Subcutaneous abdominal adipose tissue (tissue), 5 donors: ENCODE measurements around the gene ANKS1A.

Experiments
- H3K27ac ChIP-seq: one replicate; pipeline ENCODE4 v1.7.0; 2013; ENCODE audit warnings: low read depth, mild to moderate bottlenecking, inconsistent platforms, low read length, moderate library complexity
- H3K27me3 ChIP-seq, 5 donors: one replicate each; pipeline ENCODE4 v1.7.0; 2013; ENCODE audit warnings: low read length in 5 of 5, inconsistent platforms in 1 of 5; ENCODE audit not compliant: control insufficient read depth in 5 of 5, insufficient read depth in 4 of 5
- H3K36me3 ChIP-seq, 5 donors: one replicate each; pipeline ENCODE4 v1.7.0; 2013; ENCODE audit warnings: low read length in 5 of 5; ENCODE audit not compliant: control insufficient read depth in 5 of 5, insufficient read depth in 5 of 5
- H3K4me1 ChIP-seq, 5 donors: one replicate each; pipeline ENCODE4 v1.7.0; 2013; ENCODE audit warnings: low read length in 5 of 5, mild to moderate bottlenecking in 3 of 5, moderate library complexity in 1 of 5; ENCODE audit not compliant: control insufficient read depth in 5 of 5, insufficient read depth in 5 of 5
- H3K4me3 ChIP-seq, 5 donors: one replicate each; pipeline ENCODE4 v1.7.0; 2013; ENCODE audit warnings: low read length in 5 of 5, low read depth in 1 of 5
- H3K9ac ChIP-seq, 5 donors: one replicate each; pipeline ENCODE4 v1.7.0; 2013; ENCODE audit warnings: low read length in 5 of 5, mild to moderate bottlenecking in 4 of 5, moderate library complexity in 3 of 5
- H3K9me3 ChIP-seq, 5 donors: one replicate each; pipeline ENCODE4 v1.7.0; 2013; ENCODE audit warnings: low read length in 5 of 5; ENCODE audit not compliant: control insufficient read depth in 5 of 5
- donor health status: healthy.
- donor health status: healthy.
- donor health status: healthy.
- donor health status: healthy.
- donor health status: healthy.

ANKS1A gene

DNA sequence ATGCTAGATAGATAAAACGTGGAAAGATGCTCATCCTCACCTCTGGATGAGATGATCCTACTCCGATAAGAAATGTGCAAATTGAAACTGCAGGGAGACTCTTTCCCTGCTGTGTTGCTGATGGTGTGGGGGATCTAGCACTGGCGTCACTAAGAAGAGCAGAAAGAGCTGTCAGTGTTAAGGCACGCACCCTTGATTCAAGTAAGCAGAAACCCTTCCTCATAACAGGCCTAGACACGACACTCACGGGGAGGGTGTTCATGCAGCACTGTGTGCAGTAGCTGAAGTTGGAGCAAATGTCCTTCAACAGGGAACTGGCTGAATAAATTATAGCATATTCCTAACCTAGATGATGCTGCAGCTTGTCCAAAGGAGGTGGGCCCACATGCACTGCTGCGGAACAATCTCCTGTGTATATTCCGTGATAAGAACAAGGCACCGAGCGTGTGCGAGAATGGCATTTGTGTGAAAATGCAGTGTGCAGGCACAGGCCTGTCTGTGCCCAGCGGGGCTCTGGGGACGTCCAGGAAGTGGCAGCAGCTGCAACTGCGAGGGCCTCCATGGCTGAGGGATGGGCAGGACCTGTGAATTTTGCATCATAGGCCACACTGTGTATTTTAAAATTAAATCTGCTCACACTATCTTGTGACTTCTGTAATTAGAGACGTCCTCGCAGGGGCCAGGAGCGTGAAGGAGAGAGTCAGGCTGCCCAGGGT is 188.1 kb downstream of the ANKS1A start:
- H3K9me3 ChIP-seq, result no peaks in the 10 kb centered on the region
- H3K36me3 ChIP-seq, result peaks cover 0 to 86% (median 75%) of the 10 kb centered on the region in 5 donors
- H3K27ac ChIP-seq, result no peak overlapping the region
- H3K4me3 ChIP-seq, result no peak overlapping the region
- H3K4me1 ChIP-seq, result peaks cover 0 to 30% (median 14%) of the 10 kb centered on the region in 5 donors
- H3K9ac ChIP-seq, result no peak overlapping the region
- H3K27me3 ChIP-seq, result no peaks in the 10 kb centered on the region

- Histone ChIP-seq H3K27me3 (no peaks in the 10 kb centered on the region), H3K27ac (no peak overlapping the region), H3K4me1 (peaks cover 2 to 30% (median 20%) of the 10 kb centered on the region in 5 donors), H3K9me3 (no peaks in the 10 kb centered on the region), H3K9ac (no peak overlapping the region), H3K4me3 (no peak overlapping the region), H3K36me3 (peaks cover 0 to 86% (median 75%) of the 10 kb centered on the region in 5 donors)
Measured at GRCh38 chr6:35077713-35078105, 188.7 kb downstream of the ANKS1A start.

GRCh38 chr6:35078226-35078850 is 189.3 kb downstream of the ANKS1A start:
- peaks cover 0 to 86% (median 75%) of the 10 kb centered on the region in 5 donors for H3K36me3 ChIP-seq
- no peaks in the 10 kb centered on the region for H3K27me3 ChIP-seq
- H3K4me1 ChIP-seq, result peaks cover 2 to 33% (median 22%) of the 10 kb centered on the region in 5 donors
- H3K9me3 ChIP-seq, result no peaks in the 10 kb centered on the region
- no peak overlapping the region for H3K9ac ChIP-seq
- H3K27ac ChIP-seq, result no peak overlapping the region
- no peak overlapping the region for H3K4me3 ChIP-seq

DNA sequence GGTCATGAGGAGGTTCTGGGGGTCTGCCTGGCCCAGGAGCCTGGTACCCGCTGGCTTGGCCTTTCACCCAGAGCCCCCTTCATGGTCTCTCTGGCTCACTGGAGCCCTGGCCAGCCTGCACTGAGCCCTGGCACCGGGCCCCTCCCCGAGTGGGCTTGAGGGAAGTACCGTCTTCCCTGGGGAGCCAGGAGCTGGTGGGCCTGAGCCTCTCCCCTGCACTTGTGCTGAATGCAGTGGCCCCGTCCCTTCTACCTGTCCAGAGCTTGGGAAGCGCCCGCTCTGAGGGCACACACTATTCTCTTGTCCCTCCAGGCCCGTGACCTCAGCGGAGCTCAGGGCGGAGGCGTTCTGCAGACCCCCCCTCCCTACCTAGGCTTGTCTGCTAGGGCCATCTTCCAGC is 189.8 kb downstream of the ANKS1A start:
- Histone ChIP-seq H3K27me3 (no peaks in the 10 kb centered on the region), H3K4me3 (no peak overlapping the region), H3K9ac (no peak overlapping the region), H3K4me1 (peaks cover 2 to 33% (median 22%) of the 10 kb centered on the region in 5 donors), H3K36me3 (peaks cover 0 to 86% (median 75%) of the 10 kb centered on the region in 5 donors), H3K27ac (no peak overlapping the region), H3K9me3 (no peaks in the 10 kb centered on the region)

- Histone ChIP-seq H3K4me1 (peaks cover 2 to 33% (median 22%) of the 10 kb centered on the region in 5 donors), H3K4me3 (no peak overlapping the region), H3K9ac (no peak overlapping the region), H3K36me3 (peaks cover 0 to 86% (median 76%) of the 10 kb centered on the region in 5 donors), H3K9me3 (no peaks in the 10 kb centered on the region), H3K27ac (no peak overlapping the region), H3K27me3 (no peaks in the 10 kb centered on the region)
Measured at GRCh38 chr6:35079311-35080000, 190.4 kb downstream of the ANKS1A start.

GRCh38 chr6:35080016-35080680 is 191.1 kb downstream of the ANKS1A start:
- Histone ChIP-seq H3K27me3 (no peaks in the 10 kb centered on the region), H3K9me3 (no peaks in the 10 kb centered on the region), H3K4me1 (peaks cover 2 to 33% (median 22%) of the 10 kb centered on the region in 5 donors), H3K4me3 (no peak overlapping the region), H3K27ac (no peak overlapping the region), H3K9ac (no peak overlapping the region), H3K36me3 (peaks cover 0 to 88% (median 83%) of the 10 kb centered on the region in 5 donors)

DNA sequence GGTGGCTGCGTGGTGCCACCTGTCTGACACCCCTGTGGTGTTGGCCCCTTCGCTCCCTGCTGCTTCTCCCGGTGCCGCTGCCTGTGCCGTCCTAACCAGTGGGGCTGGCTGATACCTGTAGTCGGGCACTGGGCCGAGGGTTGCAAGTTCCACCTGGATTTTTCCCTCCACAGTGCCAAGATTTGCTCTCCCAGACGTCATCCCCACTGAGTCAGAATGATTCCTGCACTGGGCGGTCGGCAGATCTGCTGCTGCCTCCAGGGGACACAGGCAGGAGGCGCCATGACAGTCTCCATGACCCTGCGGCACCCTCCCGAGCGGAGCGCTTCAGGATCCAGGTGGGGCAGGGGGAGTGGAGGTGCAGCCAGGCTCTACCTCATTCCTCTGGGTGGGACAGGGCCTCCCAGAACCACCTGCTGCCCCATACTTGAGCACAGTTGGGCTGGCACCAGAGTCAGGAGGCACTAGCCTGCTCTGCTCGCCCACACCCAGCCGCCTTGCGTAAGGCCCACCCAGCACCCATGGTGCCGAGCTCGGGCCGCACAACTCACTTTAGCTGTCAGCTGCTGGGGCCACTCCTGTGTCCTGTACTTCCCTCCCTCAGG is 191.9 kb downstream of the ANKS1A start:
- peak overlapping the region in 2 of 5 donors; percentile 23 to 35 for H3K9ac ChIP-seq
- H3K27me3 ChIP-seq, result no peaks in the 10 kb centered on the region
- peaks cover 2 to 33% (median 22%) of the 10 kb centered on the region in 5 donors for H3K4me1 ChIP-seq
- peaks cover 0 to 94% (median 88%) of the 10 kb centered on the region in 5 donors for H3K36me3 ChIP-seq
- no peaks in the 10 kb centered on the region for H3K9me3 ChIP-seq
- H3K4me3 ChIP-seq, result peak overlapping the region in 1 of 5 donors; percentile 22
- H3K27ac ChIP-seq, result peak overlapping the region; percentile 57

DNA sequence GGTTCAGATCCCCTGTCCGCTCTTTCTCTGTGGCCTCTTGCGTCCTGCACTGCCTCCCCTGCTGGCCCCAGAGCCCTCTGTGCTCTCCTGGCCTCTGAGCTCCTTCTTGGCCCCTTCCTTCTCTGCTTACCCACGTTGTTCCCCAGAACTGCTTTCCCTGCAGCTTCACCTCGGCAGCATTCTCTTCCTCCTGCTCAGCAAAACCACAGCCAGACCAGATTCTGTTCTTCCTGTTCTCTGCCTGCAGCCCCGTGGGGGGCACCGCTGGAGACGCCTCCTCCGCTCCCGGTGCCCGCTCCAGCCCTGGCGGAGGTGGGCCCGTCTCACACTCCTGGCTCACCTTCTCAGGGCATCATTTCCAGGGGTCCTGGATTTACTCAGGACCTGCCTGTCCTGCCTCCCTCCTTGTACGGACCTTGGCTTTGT is 192.4 kb downstream of the ANKS1A start:
- no peaks in the 10 kb centered on the region for H3K27me3 ChIP-seq
- H3K4me3 ChIP-seq, result peak overlapping the region in 1 of 5 donors; percentile 22
- H3K36me3 ChIP-seq, result peaks cover 0 to 97% (median 93%) of the 10 kb centered on the region in 5 donors
- H3K4me1 ChIP-seq, result peaks cover 2 to 30% (median 22%) of the 10 kb centered on the region in 5 donors
- H3K27ac ChIP-seq, result peak overlapping the region; percentile 57
- no peaks in the 10 kb centered on the region for H3K9me3 ChIP-seq
- peak overlapping the region in 2 of 5 donors; percentile 23 to 35 for H3K9ac ChIP-seq

DNA sequence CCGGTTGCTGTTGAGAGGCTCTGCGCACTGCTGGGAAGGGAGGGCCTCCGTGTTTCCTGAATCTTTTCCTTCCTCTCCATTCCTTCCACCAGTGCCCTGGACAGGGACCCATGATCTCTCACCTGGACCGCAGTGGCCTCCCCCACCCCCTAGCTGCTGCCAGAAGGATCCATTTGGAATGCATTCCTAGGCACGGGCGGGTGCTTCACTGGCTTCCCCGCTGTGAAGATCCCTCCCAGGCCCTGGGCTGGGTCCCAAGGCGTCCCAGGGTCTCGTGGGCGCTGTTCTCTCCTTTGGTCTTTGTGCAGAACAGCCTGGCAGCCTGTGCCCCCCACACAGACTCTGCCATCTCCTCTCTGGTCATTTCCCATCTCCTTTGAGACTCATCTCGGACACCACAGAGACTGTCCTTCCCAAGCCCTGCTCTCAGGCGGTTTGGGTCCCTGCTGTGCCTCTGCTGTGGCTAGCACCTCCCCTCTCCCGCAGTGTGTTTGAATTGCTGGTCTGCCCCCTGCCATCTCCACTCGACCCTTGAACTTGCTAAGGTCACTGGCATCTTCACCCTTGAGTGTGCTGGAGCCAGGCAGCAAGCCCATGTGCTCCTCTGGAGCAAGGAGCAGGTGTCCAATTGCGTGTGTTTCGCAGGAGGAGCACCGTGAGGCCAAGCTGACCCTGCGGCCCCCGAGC is 193.1 kb downstream of the ANKS1A start:
- Histone ChIP-seq H3K27ac (peak overlapping the region; percentile 57), H3K36me3 (peaks cover 0 to 100% (median 97%) of the 10 kb centered on the region in 5 donors), H3K9me3 (no peaks in the 10 kb centered on the region), H3K4me1 (peaks cover 2 to 34% (median 22%) of the 10 kb centered on the region in 5 donors), H3K9ac (peak overlapping the region in 2 of 5 donors; percentile 5 to 12), H3K4me3 (no peak overlapping the region), H3K27me3 (no peaks in the 10 kb centered on the region)
